Loucy (cell line): ENCODE measurements around the gene GSG1L.

Source experiments
- H2AFZ ChIP-seq: fragments of 200-600 bp; sonication (generic); 2 replicates; pipeline ENCODE4 v1.6.0; 2016; ENCODE audit warnings: antibody characterized with exemption, mild to moderate bottlenecking, low read length, moderate library complexity
- H3F3A ChIP-seq: fragments of 200-600 bp; 2 replicates; pipeline ENCODE4 v1.6.0; 2016; ENCODE audit warnings: antibody characterized with exemption, low read depth, mild to moderate bottlenecking
- H3K27me3 ChIP-seq: fragments of 200-600 bp; sonication (generic); 2 replicates; pipeline ENCODE4 v1.6.1; 2014; ENCODE audit warnings: low read length, mild to moderate bottlenecking; ENCODE audit not compliant: insufficient read depth, poor library complexity, severe bottlenecking
- H3K36me3 ChIP-seq: fragments of 200-600 bp; sonication (generic); 2 replicates; pipeline ENCODE4 v1.6.1; 2016; ENCODE audit warnings: low read length; ENCODE audit not compliant: insufficient read depth
- H3K4me1 ChIP-seq: fragments of 200-600 bp; sonication (generic); 2 replicates; pipeline ENCODE4 v1.5.1; 2014; ENCODE audit warnings: low read length, mild to moderate bottlenecking; ENCODE audit not compliant: insufficient read depth, poor library complexity, severe bottlenecking
- H3K4me2 ChIP-seq: fragments of 200-600 bp; sonication (generic); 2 replicates; pipeline ENCODE4 v1.6.0; 2014; ENCODE audit warnings: antibody characterized with exemption, low read length, low read depth, mild to moderate bottlenecking; ENCODE audit not compliant: poor library complexity, severe bottlenecking
- H3K4me3 ChIP-seq: fragments of 200-600 bp; sonication (generic); 2 replicates; pipeline ENCODE4 v1.5.1; 2014; ENCODE audit warnings: low read length, mild to moderate bottlenecking, mixed read lengths; ENCODE audit not compliant: poor library complexity, severe bottlenecking
- H3K79me2 ChIP-seq: fragments of 200-600 bp; sonication (generic); 2 replicates; pipeline ENCODE4 v1.6.1; 2014; ENCODE audit warnings: low read length; ENCODE audit not compliant: insufficient read depth
- H3K9ac ChIP-seq: fragments of 200-600 bp; sonication (generic); 2 replicates; pipeline ENCODE4 v1.6.0; 2014; ENCODE audit warnings: mild to moderate bottlenecking, low read depth, low read length, moderate library complexity; ENCODE audit not compliant: poor library complexity, severe bottlenecking
- H3K9me2 ChIP-seq: fragments of 200-600 bp; sonication (generic); replicated peaks from 2 replicates; pipeline ENCODE4 v1.6.1; 2016; ENCODE audit warnings: low read depth, low read length, mixed read lengths
- H3K9me3 ChIP-seq: fragments of 200-600 bp; sonication (generic); 2 replicates; pipeline ENCODE4 v1.6.1; 2014; ENCODE audit warnings: mild to moderate bottlenecking, antibody characterized with exemption, low read length, low read depth; ENCODE audit not compliant: insufficient read depth
- H4K20me1 ChIP-seq: fragments of 200-600 bp; sonication (generic); 2 replicates; pipeline ENCODE4 v1.6.0; 2014; ENCODE audit warnings: antibody characterized with exemption, low read length, mild to moderate bottlenecking; ENCODE audit not compliant: insufficient read depth, poor library complexity, severe bottlenecking
- EZH2phosphoT487 ChIP-seq: fragments of 200-600 bp; IDR thresholded peaks from 2 replicates; pipeline ENCODE4 v1.6.1; 2018; ENCODE audit warnings: antibody characterized with exemption, mild to moderate bottlenecking, moderate library complexity, borderline replicate concordance
- TF ChIP-seq, protein P1 (sequence below): fragments of 200-600 bp; sonication (generic); conservative IDR thresholded peaks from 2 replicates; pipeline ENCODE4 v1.5.1; 2014; ENCODE audit warnings: mild to moderate bottlenecking, antibody characterized with exemption, low read length

GSG1L gene

DNA sequence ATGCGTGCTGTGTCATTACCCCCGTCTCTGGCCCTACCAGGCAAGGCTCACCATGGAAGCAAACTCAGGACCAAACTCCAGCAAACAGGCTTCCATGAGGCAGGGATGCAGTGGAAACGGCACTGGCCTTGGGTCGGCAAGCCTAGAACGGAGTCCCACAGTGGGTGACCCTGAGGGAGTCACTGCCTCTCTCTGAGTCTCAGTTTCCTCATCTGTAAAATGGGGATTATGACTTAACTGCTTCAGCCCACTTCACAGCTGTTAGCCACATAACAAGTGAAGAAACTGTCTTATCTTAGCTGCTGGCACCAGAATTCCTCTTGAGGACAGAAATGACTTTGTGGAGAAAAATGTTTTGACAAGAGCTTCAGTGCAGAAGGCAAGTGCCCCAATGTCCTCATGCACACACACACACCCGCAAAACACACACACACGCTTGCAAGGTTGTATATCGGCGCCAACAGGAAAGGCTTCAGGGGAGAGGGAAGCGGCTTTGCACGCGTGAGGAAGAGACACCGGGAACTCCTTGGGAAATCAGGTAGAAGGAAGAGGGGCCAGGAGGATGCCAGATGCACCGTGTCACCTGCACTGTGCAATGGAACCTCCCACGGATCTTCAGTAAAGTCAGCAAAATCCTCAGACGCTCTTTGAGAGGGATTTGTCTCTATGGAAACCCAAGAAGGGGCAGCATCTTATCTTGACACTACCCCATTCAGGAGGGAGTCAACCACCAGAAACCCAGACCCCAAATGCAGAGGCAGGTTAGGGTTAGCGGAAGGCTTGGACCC lies 53.7 kb downstream of the GSG1L start:
- H3K9me2 ChIP-seq = no peaks in the 10 kb centered on the region
- H3K36me3 ChIP-seq = no peaks in the 10 kb centered on the region
- no peak overlapping the region for H3K4me3 ChIP-seq
- H3K9me3 ChIP-seq = no peaks in the 10 kb centered on the region
- no peak overlapping the region for H2AFZ ChIP-seq
- no peak overlapping the region for H3K9ac ChIP-seq
- TF ChIP-seq, protein P1, sequence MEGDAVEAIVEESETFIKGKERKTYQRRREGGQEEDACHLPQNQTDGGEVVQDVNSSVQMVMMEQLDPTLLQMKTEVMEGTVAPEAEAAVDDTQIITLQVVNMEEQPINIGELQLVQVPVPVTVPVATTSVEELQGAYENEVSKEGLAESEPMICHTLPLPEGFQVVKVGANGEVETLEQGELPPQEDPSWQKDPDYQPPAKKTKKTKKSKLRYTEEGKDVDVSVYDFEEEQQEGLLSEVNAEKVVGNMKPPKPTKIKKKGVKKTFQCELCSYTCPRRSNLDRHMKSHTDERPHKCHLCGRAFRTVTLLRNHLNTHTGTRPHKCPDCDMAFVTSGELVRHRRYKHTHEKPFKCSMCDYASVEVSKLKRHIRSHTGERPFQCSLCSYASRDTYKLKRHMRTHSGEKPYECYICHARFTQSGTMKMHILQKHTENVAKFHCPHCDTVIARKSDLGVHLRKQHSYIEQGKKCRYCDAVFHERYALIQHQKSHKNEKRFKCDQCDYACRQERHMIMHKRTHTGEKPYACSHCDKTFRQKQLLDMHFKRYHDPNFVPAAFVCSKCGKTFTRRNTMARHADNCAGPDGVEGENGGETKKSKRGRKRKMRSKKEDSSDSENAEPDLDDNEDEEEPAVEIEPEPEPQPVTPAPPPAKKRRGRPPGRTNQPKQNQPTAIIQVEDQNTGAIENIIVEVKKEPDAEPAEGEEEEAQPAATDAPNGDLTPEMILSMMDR = no peak
- TF ChIP-seq EZH2phosphoT487 = no peak
- no peaks in the 10 kb centered on the region for H3F3A ChIP-seq
- no peaks in the 10 kb centered on the region for H3K4me1 ChIP-seq
- H3K79me2 ChIP-seq = no peaks in the 10 kb centered on the region
- H3K27me3 ChIP-seq = no peaks in the 10 kb centered on the region
- H4K20me1 ChIP-seq = no peaks in the 10 kb centered on the region
- no peak overlapping the region for H3K4me2 ChIP-seq

DNA sequence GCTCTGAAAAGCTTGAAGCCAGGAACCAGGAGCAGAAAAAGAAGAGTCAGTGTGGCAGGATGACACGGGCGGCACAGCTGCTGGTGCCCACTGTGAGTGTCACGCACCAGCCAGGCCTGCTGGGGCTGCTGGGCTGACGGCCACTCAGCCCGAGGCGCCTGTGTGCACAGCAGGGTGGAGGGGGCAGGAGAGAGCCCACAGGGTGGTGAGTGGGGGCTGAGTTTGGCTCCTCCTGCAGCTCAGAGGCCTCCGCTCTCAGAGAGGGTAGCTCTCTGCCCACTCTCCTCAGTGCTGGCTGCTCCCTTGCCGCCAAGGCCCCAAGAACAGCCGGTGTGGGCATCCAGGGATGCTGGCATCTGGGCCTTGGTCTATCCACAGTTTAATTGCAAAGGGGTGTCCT lies 59.6 kb downstream of the GSG1L start:
- Histone ChIP-seq H3K4me3 (no peak overlapping the region), H3K4me1 (no peaks in the 10 kb centered on the region), H3K9me3 (no peaks in the 10 kb centered on the region), H2AFZ (no peak overlapping the region), H3K4me2 (no peak overlapping the region), H3K27me3 (no peaks in the 10 kb centered on the region), H3K9ac (no peak overlapping the region), H3K36me3 (no peaks in the 10 kb centered on the region), H4K20me1 (no peaks in the 10 kb centered on the region), H3F3A (no peaks in the 10 kb centered on the region), H3K79me2 (no peaks in the 10 kb centered on the region), H3K9me2 (no peaks in the 10 kb centered on the region)
- no peak for TF ChIP-seq EZH2phosphoT487
- TF ChIP-seq, protein P1 = no peak

DNA sequence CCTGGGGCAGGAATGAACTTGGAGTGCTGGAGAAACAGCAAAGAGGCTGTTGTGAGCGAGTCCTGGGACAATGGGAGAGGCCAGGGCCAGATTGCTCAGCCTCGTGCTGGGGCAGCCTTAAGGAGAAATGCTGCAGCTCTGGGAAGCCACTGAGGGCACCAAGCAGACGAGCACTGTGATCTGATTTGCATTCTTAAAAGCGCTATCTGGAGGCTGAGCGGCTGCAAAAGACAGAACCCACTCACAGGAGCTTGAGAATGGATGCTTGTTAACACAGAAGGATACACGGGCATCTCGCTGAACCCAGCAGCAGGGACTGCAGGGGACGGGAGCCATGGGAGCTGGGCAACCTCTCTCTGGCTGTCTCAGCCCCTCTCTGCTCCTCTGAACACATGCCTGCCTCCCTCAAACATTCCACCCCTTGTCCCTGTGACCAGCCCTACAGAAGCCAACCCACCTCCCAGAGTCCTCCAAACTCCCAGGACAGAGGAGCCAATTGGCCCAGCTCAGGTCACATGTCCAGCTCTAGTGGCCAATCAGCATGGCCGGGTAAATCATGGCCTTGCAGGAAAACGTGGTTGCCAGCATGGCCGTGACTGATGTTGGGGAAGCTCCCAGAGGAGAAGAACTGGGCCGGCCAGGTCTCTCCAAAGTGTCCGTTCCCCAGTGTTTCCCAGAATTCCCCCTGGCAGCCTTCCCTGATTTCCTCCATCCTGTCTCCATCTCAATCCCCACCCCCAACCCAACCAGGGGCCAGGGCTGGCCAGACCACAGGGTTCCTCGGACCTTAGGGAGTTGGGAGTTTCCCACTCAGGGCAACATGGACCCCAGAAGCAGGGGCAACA lies 60.3 kb downstream of the GSG1L start:
- Histone ChIP-seq H3F3A (no peaks in the 10 kb centered on the region), H3K9me3 (no peaks in the 10 kb centered on the region), H3K4me1 (no peaks in the 10 kb centered on the region), H3K4me2 (no peak overlapping the region), H3K36me3 (no peaks in the 10 kb centered on the region), H3K79me2 (no peaks in the 10 kb centered on the region), H3K9ac (no peak overlapping the region), H4K20me1 (no peaks in the 10 kb centered on the region), H3K4me3 (no peak overlapping the region), H3K9me2 (no peaks in the 10 kb centered on the region), H3K27me3 (no peaks in the 10 kb centered on the region), H2AFZ (no peak overlapping the region)
- no peak for TF ChIP-seq EZH2phosphoT487
- TF ChIP-seq, protein P1 = no peak
